Measurements from ENCODE around the gene MCF2L2. TPM values are rescaled to one million over a fixed set of nuclear protein-coding genes. Genes with fewer than 3 reads are reported as not detected.

MCF2L2 gene
- total and polyA plus RNA-seq, 2 of the 13 experiments (the other 11 are each of a cell fraction or from before 2014, with no cell fraction given): not detected

DNA sequence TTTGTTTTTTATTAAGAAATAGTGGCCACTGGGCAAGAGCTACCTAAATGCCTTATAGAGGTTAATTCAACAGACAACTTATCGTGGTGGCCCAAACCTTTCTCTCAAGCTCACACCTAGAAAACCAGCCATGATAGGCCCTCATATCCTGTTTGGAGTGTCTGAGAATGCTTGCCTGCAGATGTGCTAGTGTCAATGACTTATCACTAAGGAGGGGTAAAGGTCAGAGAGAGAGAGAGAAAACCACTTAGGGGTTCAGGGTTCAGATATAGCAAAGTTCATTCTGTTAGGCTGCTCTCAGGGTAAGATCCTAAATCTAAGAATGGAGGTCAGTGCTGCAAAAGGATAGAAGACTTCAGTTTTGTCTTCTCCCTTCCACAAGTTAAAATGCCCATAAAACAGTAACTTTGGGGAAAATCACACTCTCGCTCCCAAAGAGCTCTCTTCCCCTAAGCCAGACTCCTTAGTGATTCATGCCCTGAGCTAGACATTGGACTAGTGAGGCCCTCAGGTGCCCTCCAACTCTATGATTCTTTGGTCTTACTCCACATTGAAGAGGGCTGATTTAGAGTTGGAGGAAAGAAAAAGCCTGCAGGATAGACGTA, 205.7 kb downstream of the MCF2L2 start (continued):
- TF ChIP-seq, protein P1, sequence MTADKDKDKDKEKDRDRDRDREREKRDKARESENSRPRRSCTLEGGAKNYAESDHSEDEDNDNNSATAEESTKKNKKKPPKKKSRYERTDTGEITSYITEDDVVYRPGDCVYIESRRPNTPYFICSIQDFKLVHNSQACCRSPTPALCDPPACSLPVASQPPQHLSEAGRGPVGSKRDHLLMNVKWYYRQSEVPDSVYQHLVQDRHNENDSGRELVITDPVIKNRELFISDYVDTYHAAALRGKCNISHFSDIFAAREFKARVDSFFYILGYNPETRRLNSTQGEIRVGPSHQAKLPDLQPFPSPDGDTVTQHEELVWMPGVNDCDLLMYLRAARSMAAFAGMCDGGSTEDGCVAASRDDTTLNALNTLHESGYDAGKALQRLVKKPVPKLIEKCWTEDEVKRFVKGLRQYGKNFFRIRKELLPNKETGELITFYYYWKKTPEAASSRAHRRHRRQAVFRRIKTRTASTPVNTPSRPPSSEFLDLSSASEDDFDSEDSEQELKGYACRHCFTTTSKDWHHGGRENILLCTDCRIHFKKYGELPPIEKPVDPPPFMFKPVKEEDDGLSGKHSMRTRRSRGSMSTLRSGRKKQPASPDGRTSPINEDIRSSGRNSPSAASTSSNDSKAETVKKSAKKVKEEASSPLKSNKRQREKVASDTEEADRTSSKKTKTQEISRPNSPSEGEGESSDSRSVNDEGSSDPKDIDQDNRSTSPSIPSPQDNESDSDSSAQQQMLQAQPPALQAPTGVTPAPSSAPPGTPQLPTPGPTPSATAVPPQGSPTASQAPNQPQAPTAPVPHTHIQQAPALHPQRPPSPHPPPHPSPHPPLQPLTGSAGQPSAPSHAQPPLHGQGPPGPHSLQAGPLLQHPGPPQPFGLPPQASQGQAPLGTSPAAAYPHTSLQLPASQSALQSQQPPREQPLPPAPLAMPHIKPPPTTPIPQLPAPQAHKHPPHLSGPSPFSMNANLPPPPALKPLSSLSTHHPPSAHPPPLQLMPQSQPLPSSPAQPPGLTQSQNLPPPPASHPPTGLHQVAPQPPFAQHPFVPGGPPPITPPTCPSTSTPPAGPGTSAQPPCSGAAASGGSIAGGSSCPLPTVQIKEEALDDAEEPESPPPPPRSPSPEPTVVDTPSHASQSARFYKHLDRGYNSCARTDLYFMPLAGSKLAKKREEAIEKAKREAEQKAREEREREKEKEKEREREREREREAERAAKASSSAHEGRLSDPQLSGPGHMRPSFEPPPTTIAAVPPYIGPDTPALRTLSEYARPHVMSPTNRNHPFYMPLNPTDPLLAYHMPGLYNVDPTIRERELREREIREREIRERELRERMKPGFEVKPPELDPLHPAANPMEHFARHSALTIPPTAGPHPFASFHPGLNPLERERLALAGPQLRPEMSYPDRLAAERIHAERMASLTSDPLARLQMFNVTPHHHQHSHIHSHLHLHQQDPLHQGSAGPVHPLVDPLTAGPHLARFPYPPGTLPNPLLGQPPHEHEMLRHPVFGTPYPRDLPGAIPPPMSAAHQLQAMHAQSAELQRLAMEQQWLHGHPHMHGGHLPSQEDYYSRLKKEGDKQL (CRISPR knock-in tag; IDR thresholded peaks at IDR 0.05; ENCODE audit: low read depth): no peak
- no peak for TF ChIP-seq IRX3 (CRISPR knock-in tag; IDR thresholded peaks at IDR 0.05; ENCODE audit: borderline replicate concordance, low read depth)

DNA sequence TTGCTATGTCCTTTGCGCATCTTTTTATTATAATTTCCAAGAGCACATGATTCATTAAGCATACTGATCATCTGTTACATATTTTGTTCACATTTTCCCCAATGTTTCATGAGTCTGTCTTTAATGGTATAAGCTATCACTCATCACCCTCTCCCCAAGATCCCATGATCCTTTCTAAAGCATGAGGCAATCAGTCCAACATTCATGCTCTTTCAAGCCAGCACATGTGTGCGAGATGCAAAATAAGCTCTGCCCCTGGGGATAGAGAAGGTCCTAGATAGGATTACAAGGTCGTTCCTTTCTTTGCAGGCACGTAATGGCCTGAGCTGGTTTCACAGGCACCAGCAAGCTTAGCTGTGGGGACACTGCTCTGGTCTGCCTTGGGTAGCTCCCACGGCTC, 207.6 kb downstream of the MCF2L2 start:
- H2AFZ ChIP-seq (ENCODE audit: low read length): no peak overlapping the region
- POLR2A ChIA-PET: no interaction called here
- H3K27ac ChIP-seq (ENCODE audit: extremely low read length, insufficient read depth, low read length): no peak overlapping the region
- FAIRE-seq (no peak), DNase-seq (ENCODE audit: low spot score) (no peak), ATAC-seq (no peak)
- peaks cover 2 to 30% of the 10 kb centered on the region in 2 experiments; a peak in 3 of 5 replicates for H3K27me3 ChIP-seq (ENCODE audit: control insufficient read depth in 1 of 2, insufficient read depth in 2 of 2, low read length in 2 of 2)
- H3K4me3 ChIP-seq (replicated peaks in 1 of 3; ENCODE audit: insufficient read depth in 1 of 3, low read depth in 2 of 3, low read length in 3 of 3): no peak overlapping the region
- no peaks in the 10 kb centered on the region for H4K20me1 ChIP-seq (ENCODE audit: insufficient read depth, low read length)
- H3K9me3 ChIP-seq (ENCODE audit: low read length): no peaks in the 10 kb centered on the region
- WGBS (ENCODE audit: low lambda C conversion rate): 12% methylated on average over 5 of the region's 5 CpGs
- in situ Hi-C loops (cut with HindIII; ENCODE audit: extremely low pct_ligation_motif_present, low pct_unique_long_range_greater_than_20kb) (no loop called here), intact Hi-C loops (cut with micrococcal nuclease; ENCODE audit: unreplicated experiment) (no loop called here)
- BruUV-seq (replicated peaks): no TSS peak
- no peaks in the 10 kb centered on the region for H3K79me2 ChIP-seq (ENCODE audit: insufficient read depth, low read length)
- no peak overlapping the region for H3K9ac ChIP-seq (ENCODE audit: insufficient read depth, low read depth, low read length)
- H3K36me3 ChIP-seq (replicated peaks in 1 of 2; ENCODE audit: control insufficient read depth in 1 of 2, insufficient read depth in 2 of 2, low read length in 2 of 2): no peaks in the 10 kb centered on the region
- H3K4me1 ChIP-seq (ENCODE audit: insufficient read depth, low read length): no peaks in the 10 kb centered on the region
- CTCF ChIA-PET (ENCODE audit: low intra/inter-chr PET ratio, low total read pairs): no interaction called here
- no peak overlapping the region for H3K4me2 ChIP-seq (ENCODE audit: low read depth, low read length)
- TF ChIP-seq, protein P2, sequence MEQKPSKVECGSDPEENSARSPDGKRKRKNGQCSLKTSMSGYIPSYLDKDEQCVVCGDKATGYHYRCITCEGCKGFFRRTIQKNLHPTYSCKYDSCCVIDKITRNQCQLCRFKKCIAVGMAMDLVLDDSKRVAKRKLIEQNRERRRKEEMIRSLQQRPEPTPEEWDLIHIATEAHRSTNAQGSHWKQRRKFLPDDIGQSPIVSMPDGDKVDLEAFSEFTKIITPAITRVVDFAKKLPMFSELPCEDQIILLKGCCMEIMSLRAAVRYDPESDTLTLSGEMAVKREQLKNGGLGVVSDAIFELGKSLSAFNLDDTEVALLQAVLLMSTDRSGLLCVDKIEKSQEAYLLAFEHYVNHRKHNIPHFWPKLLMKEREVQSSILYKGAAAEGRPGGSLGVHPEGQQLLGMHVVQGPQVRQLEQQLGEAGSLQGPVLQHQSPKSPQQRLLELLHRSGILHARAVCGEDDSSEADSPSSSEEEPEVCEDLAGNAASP (CRISPR knock-in tag; IDR thresholded peaks at IDR 0.05; ENCODE audit: borderline replicate concordance): no peak
- TF ChIP-seq DNMT1 (CRISPR knock-in tag; IDR thresholded peaks at IDR 0.05): no peak
- TF ChIP-seq ZNF354B (CRISPR knock-in tag; IDR thresholded peaks at IDR 0.05): no peak
- no peak for TF ChIP-seq ATF7-NPFF (CRISPR knock-in tag; IDR thresholded peaks at IDR 0.05; ENCODE audit: low read depth)
- TF ChIP-seq, protein P3, sequence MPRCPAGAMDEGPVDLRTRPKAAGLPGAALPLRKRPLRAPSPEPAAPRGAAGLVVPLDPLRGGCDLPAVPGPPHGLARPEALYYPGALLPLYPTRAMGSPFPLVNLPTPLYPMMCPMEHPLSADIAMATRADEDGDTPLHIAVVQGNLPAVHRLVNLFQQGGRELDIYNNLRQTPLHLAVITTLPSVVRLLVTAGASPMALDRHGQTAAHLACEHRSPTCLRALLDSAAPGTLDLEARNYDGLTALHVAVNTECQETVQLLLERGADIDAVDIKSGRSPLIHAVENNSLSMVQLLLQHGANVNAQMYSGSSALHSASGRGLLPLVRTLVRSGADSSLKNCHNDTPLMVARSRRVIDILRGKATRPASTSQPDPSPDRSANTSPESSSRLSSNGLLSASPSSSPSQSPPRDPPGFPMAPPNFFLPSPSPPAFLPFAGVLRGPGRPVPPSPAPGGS (CRISPR knock-in tag; IDR thresholded peaks at IDR 0.05): no peak
- TF ChIP-seq ZFP1 (CRISPR knock-in tag; IDR thresholded peaks at IDR 0.05): no peak
- TF ChIP-seq, protein P4, sequence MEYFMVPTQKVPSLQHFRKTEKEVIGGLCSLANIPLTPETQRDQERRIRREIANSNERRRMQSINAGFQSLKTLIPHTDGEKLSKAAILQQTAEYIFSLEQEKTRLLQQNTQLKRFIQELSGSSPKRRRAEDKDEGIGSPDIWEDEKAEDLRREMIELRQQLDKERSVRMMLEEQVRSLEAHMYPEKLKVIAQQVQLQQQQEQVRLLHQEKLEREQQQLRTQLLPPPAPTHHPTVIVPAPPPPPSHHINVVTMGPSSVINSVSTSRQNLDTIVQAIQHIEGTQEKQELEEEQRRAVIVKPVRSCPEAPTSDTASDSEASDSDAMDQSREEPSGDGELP (IDR thresholded peaks at IDR 0.05; ENCODE audit: borderline replicate concordance, low read depth): no peak

Measured in HepG2 (cell line).